ENCODE measurements around the gene ABCG1. TPM values are rescaled to one million over a fixed set of nuclear protein-coding genes. Genes with fewer than 3 reads are reported as not detected.

The ABCG1 gene
- total RNA-seq, 1 donor from 2014 or later, result not detected

- DNase-seq (ENCODE audit: low read depth), result no peak
- TF ChIP-seq CTCF (conservative IDR thresholded peaks at IDR 0.05; ENCODE audit: low read depth, low read length), result peak; percentile 17
- H3K4me3 ChIP-seq (ENCODE audit: low read depth, low read length), result no peak overlapping the region
These were observed 14.4 kb downstream of the ABCG1 start for GRCh38 chr21:42233067-42233961.

GRCh38 chr21:42234041-42234440 is 15.1 kb downstream of the ABCG1 start:
- DNase-seq (ENCODE audit: low read depth), result no peak
- H3K4me3 ChIP-seq (ENCODE audit: low read depth, low read length), result no peak overlapping the region
- no peak for TF ChIP-seq CTCF (conservative IDR thresholded peaks at IDR 0.05; ENCODE audit: low read depth, low read length)

- peak overlapping the region; percentile 51 for H3K4me3 ChIP-seq (ENCODE audit: low read depth, low read length)
- no peak for TF ChIP-seq CTCF (conservative IDR thresholded peaks at IDR 0.05; ENCODE audit: low read depth, low read length)
- no peak for DNase-seq (ENCODE audit: low read depth)
These were observed 15.7 kb downstream of the ABCG1 start for GRCh38 chr21:42234464-42235241.

- DNase-seq (ENCODE audit: low read depth), result no peak
- H3K4me3 ChIP-seq (ENCODE audit: low read depth, low read length), result no peak overlapping the region
- TF ChIP-seq CTCF (conservative IDR thresholded peaks at IDR 0.05; ENCODE audit: low read depth, low read length), result no peak
These were observed 16.7 kb downstream of the ABCG1 start for GRCh38 chr21:42235593-42235992.

GRCh38 chr21:42236014-42236413 is 17.1 kb downstream of the ABCG1 start:
- no peak for TF ChIP-seq CTCF (conservative IDR thresholded peaks at IDR 0.05; ENCODE audit: low read depth, low read length)
- DNase-seq (ENCODE audit: low read depth), result no peak
- no peak overlapping the region for H3K4me3 ChIP-seq (ENCODE audit: low read depth, low read length)

GRCh38 chr21:42236693-42237092 is 17.8 kb downstream of the ABCG1 start:
- no peak for DNase-seq (ENCODE audit: low read depth)
- H3K4me3 ChIP-seq (ENCODE audit: low read depth, low read length), result no peak overlapping the region
- TF ChIP-seq CTCF (conservative IDR thresholded peaks at IDR 0.05; ENCODE audit: low read depth, low read length), result no peak

Measured in epithelial cell of proximal tubule (primary cell).